HepG2 (cell line): ENCODE measurements around the gene SNRPD2. TPM values are rescaled to one million over a fixed set of nuclear protein-coding genes. Genes with fewer than 3 reads are reported as not detected.

Experiments
- ATAC-seq: fragments of 200-7000 bp; cut with Tn5 transposase; 3 replicates; pipeline ENCODE4 v1.9.1; 2020; ENCODE audit warnings: mild to moderate bottlenecking, moderate library complexity
- BruUV-seq: library from RNA; stranded (reverse); fragments of 400-500 nt; replicated peaks from 2 replicates; lab custom pipeline; 2021; lab: Mats Ljungman, UMichigan
- CTCF ChIA-PET: fragments of 300-600 bp; formaldehyde crosslinking; extraction: SDS; loops from one replicate; lab custom pipeline; 2021; ENCODE audit warnings: low total read pairs, inconsistent platforms, low intra/inter-chr PET ratio; lab: Yijun Ruan, JAX
- POLR2A ChIA-PET: fragments of 350-600 bp; sonication (Branson Sonifier 250); formaldehyde crosslinking; loops from one replicate; lab custom pipeline; 2020; ENCODE audit warnings: antibody characterized with exemption, inconsistent platforms; lab: Yijun Ruan, JAX
- DNase-seq: peaks from one replicate; pipeline ENCODE4 v3.0.0-alpha.2; 2015; ENCODE audit warnings: low spot score
- FAIRE-seq: peaks from 3 replicates; lab custom pipeline; 2011; peaks lifted over from hg19 to GRCh38; lab: Jason Lieb, UNC
- H2AFZ ChIP-seq: one replicate; pipeline ENCODE4 v1.6.1; 2011; ENCODE audit warnings: low read length, inconsistent platforms
- H3K27ac ChIP-seq: fragments of 300-600 bp; 3 replicates; pipeline ENCODE4 v1.8.0; 2011; ENCODE audit warnings: mixed run types, mild to moderate bottlenecking, mixed read lengths, low read length, inconsistent platforms; ENCODE audit not compliant: insufficient read depth; ENCODE audit errors: extremely low read length
- H3K27me3 ChIP-seq, 2 experiments: fragments of 200-600 bp in 1 of 2; 2 replicates in 1 of 2; 3 replicates in 1 of 2; pipeline versions ENCODE4 v1.6.0 to v1.8.0; 2011; ENCODE audit warnings: low read length in 2 of 2, mild to moderate bottlenecking in 2 of 2, moderate library complexity in 2 of 2, inconsistent platforms in 1 of 2; ENCODE audit not compliant: insufficient read depth in 2 of 2, control insufficient read depth in 1 of 2
- H3K36me3 ChIP-seq, 2 experiments: fragments of 200-600 bp in 1 of 2; replicated peaks in 1 of 2; 2 replicates in 1 of 2; 3 replicates in 1 of 2; pipeline versions ENCODE4 v1.5.1 to v1.8.0; 2011; ENCODE audit warnings: low read length in 2 of 2, inconsistent platforms in 1 of 2; ENCODE audit not compliant: insufficient read depth in 2 of 2, control insufficient read depth in 1 of 2
- H3K4me1 ChIP-seq: 2 replicates; pipeline ENCODE4 v1.5.1; 2012; ENCODE audit warnings: low read length, inconsistent platforms; ENCODE audit not compliant: insufficient read depth
- H3K4me2 ChIP-seq: 2 replicates; pipeline ENCODE4 v1.6.0; 2011; ENCODE audit warnings: low read depth, low read length, inconsistent platforms
- H3K4me3 ChIP-seq, 3 experiments: fragments of 200-600 bp in 1 of 3; sonication (generic), shearing (Covaris generic) in 1 of 3; replicated peaks in 1 of 3; 2 replicates each; pipeline ENCODE4 v1.5.1; 2011 to 2016; ENCODE audit warnings: low read length in 3 of 3, inconsistent platforms in 2 of 3, low read depth in 2 of 3, mild to moderate bottlenecking in 2 of 3, control low read depth in 1 of 3, mixed read lengths in 1 of 3; ENCODE audit not compliant: insufficient read depth in 1 of 3
- H3K79me2 ChIP-seq: one replicate; pipeline ENCODE4 v1.6.1; 2011; ENCODE audit warnings: low read length, inconsistent platforms; ENCODE audit not compliant: insufficient read depth
- H3K9ac ChIP-seq: 2 replicates; pipeline ENCODE4 v1.6.0; 2011; ENCODE audit warnings: mild to moderate bottlenecking, low read depth, low read length, inconsistent platforms; ENCODE audit not compliant: insufficient read depth
- H3K9me3 ChIP-seq: 2 replicates; pipeline ENCODE4 v1.5.1; 2012; ENCODE audit warnings: mild to moderate bottlenecking, low read length
- H4K20me1 ChIP-seq: 2 replicates; pipeline ENCODE4 v1.6.0; 2011; ENCODE audit warnings: inconsistent platforms, mild to moderate bottlenecking, low read length, moderate library complexity; ENCODE audit not compliant: insufficient read depth
- ATRX ChIP-seq: sonication (generic); formaldehyde crosslinking; IDR thresholded peaks from 2 replicates; pipeline ENCODE4 v1.4.0; 2020; ENCODE audit warnings: missing genetic modification reagents, borderline replicate concordance
- GLI4 ChIP-seq: sonication (generic); formaldehyde crosslinking; IDR thresholded peaks from 2 replicates; pipeline ENCODE4 v1.5.1; 2020; ENCODE audit warnings: missing genetic modification reagents, mild to moderate bottlenecking, moderate library complexity, borderline replicate concordance
- GTF3A ChIP-seq: sonication (generic); formaldehyde crosslinking; conservative IDR thresholded peaks from 2 replicates; pipeline ENCODE4 v1.4.0; 2020; ENCODE audit warnings: mild to moderate bottlenecking, missing genetic modification reagents
- HDAC6 ChIP-seq: fragments of 200-600 bp; sonication (generic); IDR thresholded peaks from 2 replicates; pipeline ENCODE4 v1.7.0; 2017; ENCODE audit warnings: mild to moderate bottlenecking, antibody characterized with exemption, low read length, low read depth
- NCOA1 ChIP-seq: sonication (generic); formaldehyde crosslinking; IDR thresholded peaks from 2 replicates; pipeline ENCODE4 v1.9.0; 2021; ENCODE audit warnings: missing genetic modification reagents
- NFKBIZ ChIP-seq: IDR thresholded peaks from 2 replicates; pipeline ENCODE4 v1.6.1; 2018; ENCODE audit warnings: missing genetic modification reagents, missing compliant biosample characterization
- NRL ChIP-seq: sonication (generic); formaldehyde crosslinking; IDR thresholded peaks from 2 replicates; pipeline ENCODE4 v1.5.0; 2020; ENCODE audit warnings: missing genetic modification reagents, mild to moderate bottlenecking, moderate library complexity, borderline replicate concordance
- PAF1 ChIP-seq: IDR thresholded peaks from 2 replicates; pipeline ENCODE4 v1.6.1; 2016; ENCODE audit warnings: missing genetic modification reagents, missing compliant biosample characterization
- RELA ChIP-seq: sonication (generic); formaldehyde crosslinking; IDR thresholded peaks from 2 replicates; pipeline ENCODE4 v1.4.0; 2020; ENCODE audit warnings: missing genetic modification reagents
- SRSF4 ChIP-seq: fragments of 200-400 bp; formaldehyde crosslinking; IDR thresholded peaks from one replicate; pipeline ENCODE4 v1.6.1; 2018; ENCODE audit warnings: mild to moderate bottlenecking, low read depth, low read length, moderate library complexity; ENCODE audit not compliant: poor library complexity, severe bottlenecking
- SYNCRIP ChIP-seq: fragments of 200-400 bp; formaldehyde crosslinking; IDR thresholded peaks from 2 replicates; pipeline ENCODE4 v1.6.1; 2018; ENCODE audit warnings: mild to moderate bottlenecking, low read depth, low read length; ENCODE audit not compliant: insufficient read depth
- TMF1 ChIP-seq: sonication (generic); formaldehyde crosslinking; IDR thresholded peaks from 2 replicates; pipeline ENCODE4 v1.8.1; 2022; ENCODE audit warnings: low read depth, missing genetic modification reagents
- TOPORS ChIP-seq: sonication (generic); formaldehyde crosslinking; IDR thresholded peaks from 2 replicates; pipeline ENCODE4 v1.8.0; 2023; ENCODE audit warnings: mild to moderate bottlenecking, missing genetic modification reagents
- ZNF225 ChIP-seq: sonication (generic); formaldehyde crosslinking; IDR thresholded peaks from 2 replicates; pipeline ENCODE4 v1.4.0; 2020; ENCODE audit warnings: mild to moderate bottlenecking, missing genetic modification reagents
- ZNF432 ChIP-seq: sonication (generic); formaldehyde crosslinking; IDR thresholded peaks from 2 replicates; pipeline ENCODE4 v1.5.0; 2020; ENCODE audit warnings: missing genetic modification reagents, mild to moderate bottlenecking, borderline replicate concordance
- ZNF562 ChIP-seq: sonication (generic); formaldehyde crosslinking; IDR thresholded peaks from 2 replicates; pipeline ENCODE4 v1.8.0; 2022; ENCODE audit warnings: missing genetic modification reagents, borderline replicate concordance
- ZNF607 ChIP-seq: sonication (generic); formaldehyde crosslinking; IDR thresholded peaks from 2 replicates; pipeline ENCODE4 v1.5.1; 2020; ENCODE audit warnings: missing genetic modification reagents, mild to moderate bottlenecking, borderline replicate concordance
- ZNF713 ChIP-seq: sonication (generic); formaldehyde crosslinking; IDR thresholded peaks from 2 replicates; pipeline ENCODE4 v1.4.0; 2020; ENCODE audit warnings: mild to moderate bottlenecking, missing genetic modification reagents
- ZNF816 ChIP-seq: sonication (generic); formaldehyde crosslinking; IDR thresholded peaks from 2 replicates; pipeline ENCODE4 v1.8.0; 2022; ENCODE audit warnings: missing genetic modification reagents, mild to moderate bottlenecking, borderline replicate concordance
- ZSCAN21 ChIP-seq: sonication (generic); formaldehyde crosslinking; IDR thresholded peaks from 2 replicates; pipeline ENCODE4 v1.8.0; 2022; ENCODE audit warnings: mild to moderate bottlenecking, missing genetic modification reagents, moderate library complexity, borderline replicate concordance
- WGBS: methylation state at CpG from one replicate; pipeline ENCODE4 v1.1.6; 2017; ENCODE audit warnings: low lambda C conversion rate; 5-methylcytosine and 5-hydroxymethylcytosine counted together
- in situ Hi-C: cut with HindIII; loops from 2 replicates; pipeline ENCODE4 v1.10.0; 2017; ENCODE audit warnings: low pct_unique_long_range_greater_than_20kb; ENCODE audit not compliant: extremely low pct_ligation_motif_present
- intact Hi-C: fragments of 100-400 bp; cut with micrococcal nuclease; formaldehyde crosslinking; loops from one replicate; pipeline ENCODE4 v1.10.0; 2022; ENCODE audit not compliant: unreplicated experiment
- polyA plus RNA-seq, 8 experiments: library from polyadenylated mRNA; depleted of rRNA in 3 of 8; stranded (reverse) in 7 of 8; unstranded in 1 of 8; fragments of >200 nt; fragmentation: Illumina TruSeq in 4 of 8; extraction: Trizol in 4 of 8; gene quantifications; 2 replicates each; pipeline versions ENCODE4 v1.2.1 to v1.2.3, GENCODE V29; 2011 to 2016; ENCODE audit warnings: low read depth in 4 of 8, missing spikeins in 1 of 8, mixed read lengths in 1 of 8; ENCODE audit not compliant: insufficient read depth in 1 of 8
- total RNA-seq, 5 experiments: library from RNA; depleted of rRNA; stranded (reverse); fragments of >200 nt; fragmentation: Illumina TruSeq; extraction: Trizol; gene quantifications; 2 replicates each; pipeline ENCODE4 v1.2.3, GENCODE V29; 2016; ENCODE audit warnings: low read depth in 1 of 5
- TF ChIP-seq, protein P1 (sequence below): sonication (generic); formaldehyde crosslinking; IDR thresholded peaks from 2 replicates; pipeline ENCODE4 v1.4.0; 2020; ENCODE audit warnings: mild to moderate bottlenecking, missing genetic modification reagents
- TF ChIP-seq, protein P2 (sequence below): sonication (generic); formaldehyde crosslinking; IDR thresholded peaks from 2 replicates; pipeline ENCODE4 v1.5.0; 2020; ENCODE audit warnings: missing genetic modification reagents

SNRPD2 gene
- total and polyA plus RNA-seq, 2 of the 13 experiments (the other 11 are each of a cell fraction or from before 2014, with no cell fraction given): 299 to 485 TPM

DNA sequence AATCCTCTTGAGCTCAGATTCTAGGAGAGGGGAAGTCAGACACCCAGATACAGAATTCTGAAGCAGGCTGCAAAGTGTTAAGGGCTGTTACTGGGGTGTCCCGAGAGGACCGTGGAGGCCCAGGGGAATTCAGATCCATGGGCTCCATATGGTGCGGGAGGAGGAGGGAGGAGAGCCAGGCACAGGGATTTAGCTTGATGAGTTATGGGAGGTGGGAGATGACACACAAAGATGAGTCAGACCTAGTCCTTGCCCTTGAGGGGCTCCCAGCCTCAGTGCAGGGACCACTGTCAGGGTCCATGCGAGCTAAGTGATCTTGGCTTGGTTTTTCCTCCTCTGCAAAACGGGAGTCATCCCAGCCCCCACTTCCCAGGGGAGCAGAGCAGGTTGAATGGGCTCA, 38.1 kb downstream of the SNRPD2 start (continued):
- TF ChIP-seq, protein P1, sequence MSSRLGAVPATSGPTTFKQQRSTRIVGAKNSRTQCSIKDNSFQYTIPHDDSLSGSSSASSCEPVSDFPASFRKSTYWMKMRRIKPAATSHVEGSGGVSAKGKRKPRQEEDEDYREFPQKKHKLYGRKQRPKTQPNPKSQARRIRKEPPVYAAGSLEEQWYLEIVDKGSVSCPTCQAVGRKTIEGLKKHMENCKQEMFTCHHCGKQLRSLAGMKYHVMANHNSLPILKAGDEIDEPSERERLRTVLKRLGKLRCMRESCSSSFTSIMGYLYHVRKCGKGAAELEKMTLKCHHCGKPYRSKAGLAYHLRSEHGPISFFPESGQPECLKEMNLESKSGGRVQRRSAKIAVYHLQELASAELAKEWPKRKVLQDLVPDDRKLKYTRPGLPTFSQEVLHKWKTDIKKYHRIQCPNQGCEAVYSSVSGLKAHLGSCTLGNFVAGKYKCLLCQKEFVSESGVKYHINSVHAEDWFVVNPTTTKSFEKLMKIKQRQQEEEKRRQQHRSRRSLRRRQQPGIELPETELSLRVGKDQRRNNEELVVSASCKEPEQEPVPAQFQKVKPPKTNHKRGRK: no peak
- TF ChIP-seq NFKBIZ (CRISPR knock-in tag) (no peak), ZNF607 (no peak), ZSCAN21 (CRISPR knock-in tag) (no peak), ATRX (no peak)
- TF ChIP-seq, protein P2, sequence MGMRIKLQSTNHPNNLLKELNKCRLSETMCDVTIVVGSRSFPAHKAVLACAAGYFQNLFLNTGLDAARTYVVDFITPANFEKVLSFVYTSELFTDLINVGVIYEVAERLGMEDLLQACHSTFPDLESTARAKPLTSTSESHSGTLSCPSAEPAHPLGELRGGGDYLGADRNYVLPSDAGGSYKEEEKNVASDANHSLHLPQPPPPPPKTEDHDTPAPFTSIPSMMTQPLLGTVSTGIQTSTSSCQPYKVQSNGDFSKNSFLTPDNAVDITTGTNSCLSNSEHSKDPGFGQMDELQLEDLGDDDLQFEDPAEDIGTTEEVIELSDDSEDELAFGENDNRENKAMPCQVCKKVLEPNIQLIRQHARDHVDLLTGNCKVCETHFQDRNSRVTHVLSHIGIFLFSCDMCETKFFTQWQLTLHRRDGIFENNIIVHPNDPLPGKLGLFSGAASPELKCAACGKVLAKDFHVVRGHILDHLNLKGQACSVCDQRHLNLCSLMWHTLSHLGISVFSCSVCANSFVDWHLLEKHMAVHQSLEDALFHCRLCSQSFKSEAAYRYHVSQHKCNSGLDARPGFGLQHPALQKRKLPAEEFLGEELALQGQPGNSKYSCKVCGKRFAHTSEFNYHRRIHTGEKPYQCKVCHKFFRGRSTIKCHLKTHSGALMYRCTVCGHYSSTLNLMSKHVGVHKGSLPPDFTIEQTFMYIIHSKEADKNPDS (CRISPR knock-in tag): no peak

DNA sequence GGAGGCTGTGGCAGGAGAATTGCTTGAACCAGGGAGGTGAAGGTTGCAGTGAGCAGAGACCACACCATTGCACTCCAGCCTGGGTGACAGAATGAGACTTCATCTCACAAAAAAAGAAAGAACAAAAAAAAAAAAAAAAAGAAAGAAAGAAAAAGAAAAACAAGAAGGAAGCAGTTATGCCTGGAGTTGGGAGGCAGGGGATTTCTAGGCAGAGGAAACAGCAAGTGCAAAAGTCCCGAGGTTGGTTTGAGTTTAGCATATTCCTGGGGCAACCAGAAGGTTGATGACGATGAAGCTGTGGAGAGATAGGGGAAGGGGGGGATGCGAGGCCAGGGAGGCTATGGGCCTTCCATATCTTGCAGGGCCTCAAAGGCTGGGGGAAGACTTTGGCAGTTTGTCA, 41.0 kb downstream of the SNRPD2 start:
- DNase-seq: no peak
- WGBS: 25% methylated on average over 3 of the region's 3 CpGs
- BruUV-seq: no TSS peak
- no peak for ATAC-seq
- no peak for FAIRE-seq
- no peak overlapping the region for H3K4me2 ChIP-seq
- in situ Hi-C loops: no loop called here
- no peaks in the 10 kb centered on the region for H3K9me3 ChIP-seq
- no peaks in the 10 kb centered on the region for H3K36me3 ChIP-seq
- TF ChIP-seq SRSF4: no peak
- TF ChIP-seq SYNCRIP: no peak
- no peak for TF ChIP-seq NRL (CRISPR knock-in tag)
- TF ChIP-seq ZNF816 (CRISPR knock-in tag): no peak
- no peak for TF ChIP-seq HDAC6
- TF ChIP-seq ATRX: no peak
- no peak for TF ChIP-seq TOPORS (CRISPR knock-in tag)
- no peak for TF ChIP-seq NCOA1 (CRISPR knock-in tag)
- TF ChIP-seq PAF1 (CRISPR knock-in tag): no peak
- TF ChIP-seq ZNF562 (CRISPR knock-in tag): no peak
- no peak for TF ChIP-seq ZNF225
- TF ChIP-seq ZNF713: no peak
- TF ChIP-seq GLI4: no peak
- TF ChIP-seq GTF3A (CRISPR knock-in tag): no peak
- TF ChIP-seq ZNF432 (CRISPR knock-in tag): no peak
- no peak for TF ChIP-seq TMF1
- no peak for TF ChIP-seq RELA
- H2AFZ ChIP-seq: no peak overlapping the region
- H3K4me3 ChIP-seq: no peak overlapping the region
- no peak overlapping the region for H3K9ac ChIP-seq
- no peaks in the 10 kb centered on the region for H3K79me2 ChIP-seq
- no peak overlapping the region for H3K27ac ChIP-seq
- CTCF ChIA-PET: no interaction called here
- peaks cover 0 to 3% of the 10 kb centered on the region in 2 experiments; a peak in 1 of 5 replicates for H3K27me3 ChIP-seq
- POLR2A ChIA-PET: interaction anchor here (1.8 kb wide), 1 partner anchor 9 kb away, joined by 4 read pairs; no protein-coding TSS in a partner anchor
- peaks cover 9% of the 10 kb centered on the region for H3K4me1 ChIP-seq
- no peaks in the 10 kb centered on the region for H4K20me1 ChIP-seq
- intact Hi-C loops: no loop called here
